Natural killer cell (primary cell): ENCODE measurements around the gene PHB1. TPM values are rescaled to one million over a fixed set of nuclear protein-coding genes. Genes with fewer than 3 reads are reported as not detected.

Source experiments
- ATAC-seq, 3 donors: fragments of 150-1000 bp in 2 of 3; fragments of 200-7000 bp in 1 of 3; cut with Tn5 transposase; 1 replicate in 1 of 3; 2 replicates in 2 of 3; pipeline ENCODE4 v1.10.0; 2021; ENCODE audit warnings: mild to moderate bottlenecking in 2 of 3, moderate library complexity in 2 of 3
- DNase-seq, 2 donors: peaks; one replicate each; pipeline versions ENCODE4 v3.0.0 to v3.0.0-alpha.2; 2013 to 2021; ENCODE audit warnings: mixed read lengths in 1 of 2
- H3K27ac ChIP-seq: one replicate; pipeline ENCODE4 v1.5.1; 2013; ENCODE audit warnings: mild to moderate bottlenecking, low read length
- H3K27me3 ChIP-seq: one replicate; pipeline ENCODE4 v1.6.1; 2013; ENCODE audit warnings: low read length; ENCODE audit not compliant: control insufficient read depth, insufficient read depth
- H3K36me3 ChIP-seq: one replicate; pipeline ENCODE4 v1.6.1; 2013; ENCODE audit warnings: low read length; ENCODE audit not compliant: control insufficient read depth, insufficient read depth
- H3K4me1 ChIP-seq: one replicate; pipeline ENCODE4 v1.6.1; 2013; ENCODE audit warnings: low read length; ENCODE audit not compliant: control insufficient read depth, insufficient read depth
- H3K4me3 ChIP-seq: one replicate; pipeline ENCODE4 v1.5.1; 2013; ENCODE audit warnings: low read length
- H3K9me3 ChIP-seq: one replicate; pipeline ENCODE4 v1.6.1; 2013; ENCODE audit warnings: low read length; ENCODE audit not compliant: control insufficient read depth, insufficient read depth
- H3K27ac Mint-ChIP-seq, 2 donors: one replicate each; pipeline ENCODE4 v1.8.0; 2022; ENCODE audit warnings: mild to moderate bottlenecking in 2 of 2, mixed read lengths in 2 of 2, moderate library complexity in 1 of 2
- H3K27me3 Mint-ChIP-seq, 2 donors: one replicate each; pipeline ENCODE4 v1.8.0; 2022; ENCODE audit warnings: low read depth in 2 of 2, mixed read lengths in 2 of 2
- H3K36me3 Mint-ChIP-seq: one replicate; pipeline ENCODE4 v1.8.0; 2022; ENCODE audit warnings: mixed read lengths
- H3K4me1 Mint-ChIP-seq, 2 donors: one replicate each; pipeline ENCODE4 v1.8.0; 2022; ENCODE audit warnings: mixed read lengths in 2 of 2
- H3K4me3 Mint-ChIP-seq: one replicate; pipeline ENCODE4 v1.8.0; 2022; ENCODE audit warnings: mild to moderate bottlenecking, moderate library complexity, mixed read lengths
- H3K9me3 Mint-ChIP-seq, 2 donors: one replicate each; pipeline ENCODE4 v1.8.0; 2022; ENCODE audit warnings: mixed read lengths in 2 of 2
- CTCF ChIP-seq: fragments of 200-600 bp; IDR thresholded peaks from one replicate; pipeline ENCODE4 v1.8.0; 2022; ENCODE audit warnings: antibody characterized with exemption
- WGBS: methylation state at CpG from one replicate; pipeline ENCODE4 v1.1.7; 2013; ENCODE audit warnings: missing lambda C conversion rate; ENCODE audit not compliant: insufficient coverage; 5-methylcytosine and 5-hydroxymethylcytosine counted together
- intact Hi-C: fragments of 100-400 bp; cut with micrococcal nuclease; formaldehyde crosslinking; loops from one replicate; pipeline ENCODE4 v1.14.2; 2022
- total RNA-seq, 4 donors: library from RNA; stranded (reverse); fragments of 120-200 nt in 1 of 4; gene quantifications; one replicate each; pipeline versions ENCODE4 v1.2.3 to v1.2.4, GENCODE V29; 2013 to 2022

Gene PHB1
- total RNA-seq, 3 donors from 2014 or later (not counting 1 experiment from before 2014, with no cell fraction given): 49.6 to 66.2 (median 60.3) TPM

GRCh38 chr17:49388692-49389513 is 25.8 kb downstream of the PHB1 start:
- DNase-seq (no peak), ATAC-seq (no peak)
- Mint-ChIP-seq H3K9me3 (no peaks in the 10 kb centered on the region), H3K4me3 (peak overlapping the region; percentile 85), H3K36me3 (no peaks in the 10 kb centered on the region), H3K27ac (peak overlapping the region; percentile 97 to 98), H3K4me1 (peaks cover 49 to 53% of the 10 kb centered on the region in 2 donors), H3K27me3 (no peaks in the 10 kb centered on the region)
- Histone ChIP-seq H3K36me3 (no peaks in the 10 kb centered on the region), H3K27ac (peak overlapping the region; percentile 90), H3K4me3 (no peak overlapping the region), H3K27me3 (no peaks in the 10 kb centered on the region), H3K9me3 (no peaks in the 10 kb centered on the region), H3K4me1 (peaks cover 61% of the 10 kb centered on the region)
- intact Hi-C loops: loop anchor here (2.0 kb wide), 1 partner anchor 14 kb away; no protein-coding TSS in a partner anchor
- no peak for TF ChIP-seq CTCF
- 68% methylated on average over 8 of the region's 8 CpGs for WGBS

GRCh38 chr17:49388290-49388640 is 26.4 kb downstream of the PHB1 start:
- peaks cover 45 to 56% of the 10 kb centered on the region in 2 donors for H3K4me1 Mint-ChIP-seq

GRCh38 chr17:49387498-49388289 is 27.0 kb downstream of the PHB1 start:
- Histone ChIP-seq H3K27me3 (no peaks in the 10 kb centered on the region), H3K4me3 (no peak overlapping the region)

More at GRCh38 chr17:49388290-49388640, 26.4 kb downstream of the PHB1 start:
- Histone ChIP-seq H3K36me3 (no peaks in the 10 kb centered on the region), H3K27ac (peak overlapping the region; percentile 90), H3K4me3 (no peak overlapping the region), H3K9me3 (no peaks in the 10 kb centered on the region), H3K4me1 (peaks cover 58% of the 10 kb centered on the region), H3K27me3 (no peaks in the 10 kb centered on the region)
- Mint-ChIP-seq H3K9me3 (no peaks in the 10 kb centered on the region), H3K27me3 (no peaks in the 10 kb centered on the region), H3K36me3 (no peaks in the 10 kb centered on the region), H3K4me3 (peak overlapping the region; percentile 85), H3K27ac (peak overlapping the region; percentile 97 to 98)
- TF ChIP-seq CTCF: no peak
- ATAC-seq (peak; percentile 52 to 74 (median 66)), DNase-seq (peak in 1 of 2 donors; percentile 75)
- intact Hi-C loops: loop anchor here (2.0 kb wide), 1 partner anchor 15 kb away; no protein-coding TSS in a partner anchor
- WGBS: 6% methylated on average over 6 of the region's 6 CpGs

More at GRCh38 chr17:49387498-49388289, 27.0 kb downstream of the PHB1 start:
- H3K27ac ChIP-seq: peak overlapping the region; percentile 90
- H3K4me1 ChIP-seq: peaks cover 57% of the 10 kb centered on the region
- intact Hi-C loops: loop anchor here (2.0 kb wide), 1 partner anchor 15 kb away; no protein-coding TSS in a partner anchor
- 31% methylated on average over 10 of the region's 11 CpGs for WGBS
- Mint-ChIP-seq H3K27me3 (no peaks in the 10 kb centered on the region), H3K36me3 (no peaks in the 10 kb centered on the region), H3K4me1 (peaks cover 45 to 56% of the 10 kb centered on the region in 2 donors), H3K27ac (peak overlapping the region; percentile 97 to 98), H3K4me3 (peak overlapping the region; percentile 85), H3K9me3 (no peaks in the 10 kb centered on the region)
- DNase-seq: peak; percentile 33 to 64
- H3K36me3 ChIP-seq: no peaks in the 10 kb centered on the region
- no peaks in the 10 kb centered on the region for H3K9me3 ChIP-seq
- ATAC-seq: peak; percentile 65 to 75 (median 73)
- TF ChIP-seq CTCF: no peak
